GM10847 (cell line): ENCODE measurements around the gene SCUBE1.

ENCODE experiments used
- POLR2A ChIP-seq: IDR thresholded peaks from 2 replicates; pipeline ENCODE4 v1.6.1; 2011; ENCODE audit not compliant: insufficient read length; ENCODE audit errors: extremely low read depth

SCUBE1 gene

DNA sequence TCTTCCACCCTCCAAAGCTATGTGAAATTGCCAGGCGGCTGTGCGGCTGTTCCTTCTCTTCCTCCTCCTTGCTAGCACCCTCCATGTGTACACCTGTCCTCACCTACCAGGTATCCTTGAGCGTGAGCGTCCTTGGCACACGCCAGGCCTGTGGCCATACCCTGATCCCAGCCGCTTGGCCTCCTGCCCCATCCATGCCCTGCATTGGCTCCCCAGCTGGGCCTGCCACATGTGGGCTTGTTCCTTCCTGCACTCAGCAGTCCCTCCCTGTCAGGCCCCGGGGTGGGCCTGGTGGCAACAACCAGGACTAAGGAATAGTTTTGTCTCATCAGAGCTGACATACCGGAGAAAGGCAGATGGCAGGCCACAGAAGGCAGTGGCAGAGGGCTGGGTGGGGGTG is 40.0 kb downstream of the SCUBE1 start:
- TF ChIP-seq POLR2A = no peak

DNA sequence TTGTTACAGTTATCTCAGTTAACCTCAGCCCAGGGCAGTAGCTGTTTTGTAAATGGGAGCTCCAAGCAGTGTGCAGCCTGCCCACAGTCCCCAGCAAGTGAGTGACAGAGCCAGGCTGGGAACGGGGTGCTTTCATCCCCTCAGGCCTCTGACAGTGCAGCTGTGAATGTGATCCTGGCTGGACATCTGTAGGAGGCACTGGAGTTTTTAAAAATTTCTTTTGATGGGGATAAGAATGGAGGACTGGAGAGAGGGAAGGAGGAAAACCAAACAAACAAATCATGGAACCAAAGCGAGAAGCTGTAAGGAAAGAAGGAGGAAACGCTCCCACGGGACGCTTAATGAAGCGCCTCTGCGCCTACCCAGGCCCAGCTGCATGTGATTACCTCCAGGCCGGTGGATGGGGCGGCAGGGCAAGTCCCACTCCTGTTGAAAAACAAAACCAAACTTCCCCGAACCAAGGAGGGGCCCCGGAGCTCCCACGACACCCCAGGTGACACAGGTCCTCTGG is 40.6 kb downstream of the SCUBE1 start:
- TF ChIP-seq POLR2A = no peak

DNA sequence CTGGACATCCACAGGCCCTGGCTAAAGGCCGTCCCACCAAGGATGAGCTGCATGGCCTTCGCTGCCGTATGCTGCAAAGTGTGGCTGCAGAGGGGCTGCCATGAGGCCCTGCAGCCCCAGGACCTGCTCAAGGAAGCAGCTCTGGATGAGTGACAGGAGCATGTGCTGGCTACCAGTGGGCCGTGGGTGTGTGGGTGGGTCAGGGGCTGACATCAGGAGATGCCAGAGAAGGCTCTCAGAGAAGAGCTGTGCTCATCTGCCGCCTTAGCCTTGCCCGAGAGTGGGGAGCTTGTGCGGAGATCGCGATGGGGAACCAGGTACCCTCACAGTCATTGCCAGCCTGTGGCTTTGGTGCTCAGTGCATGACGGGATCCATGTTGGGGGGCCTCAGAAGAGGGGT is 41.3 kb downstream of the SCUBE1 start:
- TF ChIP-seq POLR2A = no peak

GRCh38 chr22:43300891-43301676 is 42.1 kb downstream of the SCUBE1 start:
- TF ChIP-seq POLR2A = no peak

- TF ChIP-seq POLR2A = no peak
Observed at GRCh38 chr22:43299736-43300135, 43.4 kb downstream of the SCUBE1 start.

GRCh38 chr22:43298062-43298801 is 44.9 kb downstream of the SCUBE1 start:
- no peak for TF ChIP-seq POLR2A

DNA sequence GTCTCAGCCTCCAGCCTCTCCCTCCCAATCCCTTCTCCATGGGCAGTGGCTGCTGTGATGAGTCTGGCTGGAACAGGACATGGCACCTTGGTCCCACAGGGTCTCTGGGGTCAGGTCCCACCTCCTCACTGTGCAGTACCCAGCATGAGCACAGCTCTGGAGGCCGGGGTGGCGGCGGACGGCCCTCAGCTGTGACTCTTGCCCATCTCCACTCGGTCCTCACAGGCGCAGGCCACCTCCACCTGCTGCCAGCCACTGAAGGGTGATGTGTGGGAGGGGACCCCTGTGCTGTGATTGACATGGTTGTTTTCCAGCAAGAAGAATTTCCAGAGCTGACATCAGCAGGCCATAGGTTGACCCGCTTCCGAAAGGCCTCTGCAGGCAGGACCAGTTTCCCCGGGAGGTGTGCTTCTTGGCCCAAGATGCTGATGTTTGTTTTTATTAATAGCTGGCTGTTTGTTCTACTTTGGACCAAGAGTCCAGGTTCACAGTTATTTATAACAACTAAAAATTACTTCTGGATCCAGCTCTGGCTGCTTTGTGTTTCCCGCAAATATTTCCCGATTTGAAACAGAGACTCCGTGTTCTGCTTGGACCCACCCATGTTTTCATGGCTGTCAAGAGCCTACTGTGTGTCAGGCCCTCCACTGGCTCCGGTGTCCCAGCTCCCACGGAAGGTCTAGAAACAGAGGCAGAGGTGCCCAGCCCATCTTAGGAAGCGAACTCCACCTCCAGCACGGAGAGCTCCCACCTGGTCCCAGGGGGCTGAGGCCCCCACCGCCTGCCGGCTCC is 45.7 kb downstream of the SCUBE1 start:
- TF ChIP-seq POLR2A = no peak

DNA sequence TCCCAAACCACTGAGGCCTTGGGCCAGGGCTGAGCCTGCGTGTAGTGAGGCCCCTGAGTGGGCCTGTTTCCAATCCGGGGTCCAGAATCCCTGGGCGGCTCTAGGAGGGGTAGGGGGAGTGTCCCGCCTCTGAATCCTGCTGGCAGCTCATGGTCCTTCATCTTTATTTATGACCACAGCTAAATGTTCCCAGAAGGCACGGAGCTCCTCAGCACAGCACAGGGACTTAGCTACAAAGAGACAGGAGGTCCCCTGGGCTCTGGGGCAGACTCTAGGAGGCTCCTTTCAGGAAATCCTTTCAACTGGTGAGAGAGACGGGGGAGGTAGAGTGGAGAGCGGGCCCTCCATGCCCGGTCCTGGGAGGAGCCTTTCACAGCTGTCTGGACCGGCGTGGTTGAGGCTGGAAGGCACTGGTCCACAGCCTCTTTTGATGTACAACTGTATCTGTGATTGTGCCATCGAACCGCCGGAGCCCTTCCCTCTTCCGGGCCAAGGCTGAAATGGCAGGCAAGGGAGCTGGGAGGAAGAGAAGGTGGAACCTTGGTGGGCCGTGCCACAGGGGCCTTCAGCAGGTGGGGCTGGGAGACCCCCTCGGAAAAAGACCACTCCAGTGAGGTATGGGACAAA is 46.8 kb downstream of the SCUBE1 start:
- no peak for TF ChIP-seq POLR2A

GRCh38 chr22:43295660-43296059 is 47.5 kb downstream of the SCUBE1 start:
- no peak for TF ChIP-seq POLR2A

GRCh38 chr22:43295173-43295572 is 48.0 kb downstream of the SCUBE1 start:
- no peak for TF ChIP-seq POLR2A

GRCh38 chr22:43293655-43294392 is 49.3 kb downstream of the SCUBE1 start:
- TF ChIP-seq POLR2A = no peak

DNA sequence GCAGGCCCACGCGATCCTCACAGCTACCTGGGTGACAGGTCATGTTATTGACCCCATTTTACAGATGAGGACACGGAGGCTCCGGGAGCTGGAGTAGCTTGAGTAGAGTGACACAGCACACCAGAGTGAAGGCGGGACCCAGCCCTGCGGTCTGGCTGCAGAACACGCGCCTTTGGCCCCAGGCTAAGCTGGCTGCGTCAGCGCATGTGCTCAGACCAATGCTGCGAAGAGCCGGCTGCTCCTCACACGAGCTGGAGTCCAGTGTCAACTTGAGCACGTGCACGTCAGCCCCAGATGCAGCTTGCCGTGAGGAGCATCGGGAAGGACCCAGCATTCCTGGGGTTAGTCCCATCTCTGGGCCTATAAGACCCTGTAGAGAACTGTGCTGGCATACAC is 49.9 kb downstream of the SCUBE1 start:
- TF ChIP-seq POLR2A = no peak

DNA sequence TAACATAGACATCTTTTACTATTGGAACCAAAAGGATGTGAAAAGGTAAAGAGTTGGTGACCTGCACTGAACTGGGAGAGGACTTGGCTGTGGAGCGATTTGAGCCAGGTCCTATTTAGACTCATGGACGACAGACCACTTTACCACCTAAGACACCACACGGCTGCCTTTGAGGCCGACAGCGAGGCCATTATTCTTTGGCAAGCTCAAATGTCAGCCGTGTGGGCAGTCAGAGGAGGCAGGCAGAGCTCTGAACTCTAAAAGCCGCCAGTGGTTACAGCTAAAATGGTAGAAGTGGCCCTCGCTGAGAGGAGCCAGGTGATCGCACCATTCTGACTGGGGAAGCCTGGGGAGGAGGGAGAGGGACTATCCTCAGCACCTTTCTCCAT is 50.5 kb downstream of the SCUBE1 start:
- TF ChIP-seq POLR2A = no peak

DNA sequence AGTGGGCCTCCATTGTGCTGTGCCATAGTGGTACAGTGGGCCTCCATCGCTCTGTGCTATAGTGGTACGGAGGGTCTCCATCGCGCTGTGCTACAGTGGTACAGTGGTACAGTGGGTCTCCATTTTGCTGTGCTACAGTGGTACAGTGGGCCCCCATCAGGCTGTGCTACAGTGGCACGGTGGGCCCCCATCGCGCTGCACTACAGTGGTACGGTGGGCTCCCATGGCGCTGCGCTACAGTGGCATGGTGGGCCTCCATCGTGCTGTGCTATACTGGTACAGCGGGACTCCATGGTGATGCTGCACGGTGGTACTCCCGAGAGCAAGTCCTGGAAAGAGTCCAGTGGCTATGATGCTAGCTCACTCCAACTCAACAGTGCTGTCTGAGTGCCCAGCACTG is 51.8 kb downstream of the SCUBE1 start:
- TF ChIP-seq POLR2A = no peak
